Measurements from ENCODE around the gene ZNF286A. TPM values are rescaled to one million over a fixed set of nuclear protein-coding genes. Genes with fewer than 3 reads are reported as not detected.
"Not testable (repeated sequence)": the region's sequence is repeated elsewhere in the genome, so short reads cannot be mapped to it uniquely, and the experiment has no call there.

ZNF286A gene
- total and polyA plus RNA-seq, 2 donors (not counting 1 experiment from before 2014, with no cell fraction given): 31.3 to 45.9 TPM

DNA sequence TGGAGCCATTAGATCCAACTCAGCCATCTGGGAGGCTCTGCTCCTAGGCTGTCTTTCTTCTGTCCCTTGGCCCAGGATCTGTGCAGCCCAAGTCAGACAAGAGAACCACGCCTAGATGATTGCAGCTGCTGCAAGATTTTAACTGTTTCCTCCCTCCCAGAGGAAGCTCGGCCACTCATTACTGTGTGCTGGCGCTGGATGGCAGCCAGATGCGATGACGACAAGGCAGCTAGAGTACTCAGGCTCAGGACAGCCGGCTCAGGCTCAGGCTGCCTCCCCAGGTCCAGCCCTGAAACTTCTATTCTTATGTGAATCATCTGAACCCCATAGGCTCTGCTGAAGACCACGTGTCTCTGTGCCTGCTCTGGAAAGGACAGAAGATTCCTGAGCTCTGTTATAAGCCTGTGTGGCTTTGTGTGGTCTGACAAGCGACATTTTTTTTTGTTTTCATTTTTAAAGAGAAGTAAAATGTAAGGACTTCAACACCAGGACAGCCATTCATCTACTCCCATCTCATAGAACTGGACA is 47.9 kb upstream of the ZNF286A start:
- TF ChIP-seq, protein P1, sequence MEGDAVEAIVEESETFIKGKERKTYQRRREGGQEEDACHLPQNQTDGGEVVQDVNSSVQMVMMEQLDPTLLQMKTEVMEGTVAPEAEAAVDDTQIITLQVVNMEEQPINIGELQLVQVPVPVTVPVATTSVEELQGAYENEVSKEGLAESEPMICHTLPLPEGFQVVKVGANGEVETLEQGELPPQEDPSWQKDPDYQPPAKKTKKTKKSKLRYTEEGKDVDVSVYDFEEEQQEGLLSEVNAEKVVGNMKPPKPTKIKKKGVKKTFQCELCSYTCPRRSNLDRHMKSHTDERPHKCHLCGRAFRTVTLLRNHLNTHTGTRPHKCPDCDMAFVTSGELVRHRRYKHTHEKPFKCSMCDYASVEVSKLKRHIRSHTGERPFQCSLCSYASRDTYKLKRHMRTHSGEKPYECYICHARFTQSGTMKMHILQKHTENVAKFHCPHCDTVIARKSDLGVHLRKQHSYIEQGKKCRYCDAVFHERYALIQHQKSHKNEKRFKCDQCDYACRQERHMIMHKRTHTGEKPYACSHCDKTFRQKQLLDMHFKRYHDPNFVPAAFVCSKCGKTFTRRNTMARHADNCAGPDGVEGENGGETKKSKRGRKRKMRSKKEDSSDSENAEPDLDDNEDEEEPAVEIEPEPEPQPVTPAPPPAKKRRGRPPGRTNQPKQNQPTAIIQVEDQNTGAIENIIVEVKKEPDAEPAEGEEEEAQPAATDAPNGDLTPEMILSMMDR (conservative IDR thresholded peaks at IDR 0.05 in 1 of 2, IDR thresholded peaks at IDR 0.05 in 1 of 2; ENCODE audit: low read depth in 1 of 2, low read length in 2 of 2): no peak
- no peak for TF ChIP-seq EZH2 (IDR thresholded peaks at IDR 0.05; ENCODE audit: low read length, missing control alignments)
- Histone ChIP-seq H3K4me1 (ENCODE audit: control insufficient read depth, extremely low read depth, insufficient read depth, low read length) (no peaks in the 10 kb centered on the region), H3K79me2 (ENCODE audit: control insufficient read depth, insufficient read depth, low read length) (peaks cover 9% of the 10 kb centered on the region), H3K9me3 (ENCODE audit: control insufficient read depth, insufficient read depth, low read depth, low read length) (no peaks in the 10 kb centered on the region), H3K4me2 (ENCODE audit: extremely low read depth, insufficient read depth, low read length) (peak overlapping the region; percentile 97), H3K9ac (ENCODE audit: insufficient read depth, low read length) (peak overlapping the region; percentile 67), H4K20me1 (ENCODE audit: control insufficient read depth, extremely low read depth, insufficient read depth, low read length) (no peaks in the 10 kb centered on the region), H3K4me3 (replicated peaks in 1 of 4; ENCODE audit: control extremely low read depth in 1 of 4, insufficient read depth in 1 of 4, low read depth in 3 of 4, low read length in 4 of 4) (peak overlapping the region; percentile 78 to 97 (median 88)), H2AFZ (ENCODE audit: low read length) (peak overlapping the region; percentile 67), H3K27ac (ENCODE audit: insufficient read depth, low read length) (peak overlapping the region; percentile 82), H3K27me3 (ENCODE audit: control insufficient read depth, insufficient read depth, low read length) (no peaks in the 10 kb centered on the region), H3K36me3 (ENCODE audit: control insufficient read depth, insufficient read depth, low read length) (no peaks in the 10 kb centered on the region)
- peak; percentile 99 for DNase-seq (ENCODE audit: low read depth in 2 of 2)

DNA sequence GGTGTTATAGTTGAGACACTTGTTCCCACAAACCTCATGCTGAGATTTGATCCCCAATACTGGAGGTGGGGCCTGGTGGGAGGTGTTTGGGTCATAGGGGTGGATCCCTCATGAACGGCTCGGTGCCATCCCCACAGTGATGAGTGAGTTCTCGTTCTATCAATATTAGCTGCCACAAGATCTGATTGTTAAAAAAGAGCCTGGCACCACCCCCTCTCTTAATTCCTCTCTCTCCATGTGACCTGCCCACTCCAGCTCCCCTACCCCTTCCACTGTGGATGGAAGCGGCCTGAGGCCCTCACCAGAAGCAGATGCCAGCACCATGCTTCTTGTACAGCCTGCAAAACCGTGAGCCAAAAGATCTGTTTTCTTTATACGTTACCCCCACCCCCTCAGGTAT is 46.6 kb upstream of the ZNF286A start:
- H3K4me1 ChIP-seq (ENCODE audit: control insufficient read depth, extremely low read depth, insufficient read depth, low read length): no peaks in the 10 kb centered on the region
- no peak for TF ChIP-seq EZH2 (IDR thresholded peaks at IDR 0.05; ENCODE audit: low read length, missing control alignments)
- TF ChIP-seq, protein P1 (conservative IDR thresholded peaks at IDR 0.05 in 1 of 2, IDR thresholded peaks at IDR 0.05 in 1 of 2; ENCODE audit: low read depth in 1 of 2, low read length in 2 of 2): no peak
- H3K79me2 ChIP-seq (ENCODE audit: control insufficient read depth, insufficient read depth, low read length): peaks cover 9% of the 10 kb centered on the region
- H3K9ac ChIP-seq (ENCODE audit: insufficient read depth, low read length): no peak overlapping the region
- H3K36me3 ChIP-seq (ENCODE audit: control insufficient read depth, insufficient read depth, low read length): no peaks in the 10 kb centered on the region
- no peak overlapping the region for H3K27ac ChIP-seq (ENCODE audit: insufficient read depth, low read length)
- H3K4me3 ChIP-seq (replicated peaks in 1 of 4; ENCODE audit: control extremely low read depth in 1 of 4, insufficient read depth in 1 of 4, low read depth in 3 of 4, low read length in 4 of 4): no peak overlapping the region
- no peak for DNase-seq (ENCODE audit: low read depth in 2 of 2)
- no peak overlapping the region for H2AFZ ChIP-seq (ENCODE audit: low read length)
- H3K4me2 ChIP-seq (ENCODE audit: extremely low read depth, insufficient read depth, low read length): no peak overlapping the region
- no peaks in the 10 kb centered on the region for H3K9me3 ChIP-seq (ENCODE audit: control insufficient read depth, insufficient read depth, low read depth, low read length)
- H4K20me1 ChIP-seq (ENCODE audit: control insufficient read depth, extremely low read depth, insufficient read depth, low read length): no peaks in the 10 kb centered on the region
- no peaks in the 10 kb centered on the region for H3K27me3 ChIP-seq (ENCODE audit: control insufficient read depth, insufficient read depth, low read length)

DNA sequence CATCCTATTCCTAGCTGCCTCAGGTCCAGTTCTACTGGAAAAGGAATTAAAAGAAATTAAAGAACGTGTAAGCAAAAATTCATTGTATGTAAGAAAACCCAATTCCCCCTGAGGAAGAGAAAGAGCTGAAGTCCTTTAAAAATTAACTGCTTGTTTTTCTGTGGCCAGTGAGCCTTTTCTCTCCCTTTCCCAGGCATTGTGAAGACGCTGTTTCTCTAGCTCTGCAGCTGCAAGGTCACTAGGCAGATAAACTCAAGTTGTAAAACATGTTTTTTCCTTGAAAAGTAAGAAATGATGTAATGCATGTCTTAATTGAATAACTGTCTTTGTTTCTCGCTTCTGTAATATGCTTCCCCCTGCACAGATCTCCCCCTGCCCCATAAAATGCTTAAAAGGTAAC is 45.2 kb upstream of the ZNF286A start:
- H3K79me2 ChIP-seq (ENCODE audit: control insufficient read depth, insufficient read depth, low read length); H3K4me1 ChIP-seq (ENCODE audit: control insufficient read depth, extremely low read depth, insufficient read depth, low read length): not testable (repeated sequence)

More for the DNA sequence above, 45.2 kb upstream of the ZNF286A start:
- not testable (repeated sequence) for H3K4me2 ChIP-seq (ENCODE audit: extremely low read depth, insufficient read depth, low read length); H3K4me3 ChIP-seq (replicated peaks in 1 of 4; ENCODE audit: control extremely low read depth in 1 of 4, insufficient read depth in 1 of 4, low read depth in 3 of 4, low read length in 4 of 4); H2AFZ ChIP-seq (ENCODE audit: low read length); H3K9me3 ChIP-seq (ENCODE audit: control insufficient read depth, insufficient read depth, low read depth, low read length); H3K27ac ChIP-seq (ENCODE audit: insufficient read depth, low read length); H3K36me3 ChIP-seq (ENCODE audit: control insufficient read depth, insufficient read depth, low read length); H3K27me3 ChIP-seq (ENCODE audit: control insufficient read depth, insufficient read depth, low read length); DNase-seq (ENCODE audit: low read depth in 2 of 2); H4K20me1 ChIP-seq (ENCODE audit: control insufficient read depth, extremely low read depth, insufficient read depth, low read length); H3K9ac ChIP-seq (ENCODE audit: insufficient read depth, low read length)
